HCT116 (cell line): Measurements from ENCODE around the gene HUWE1. TPM values are rescaled to one million over a fixed set of nuclear protein-coding genes. Genes with fewer than 3 reads are reported as not detected.
A peak's percentile ranks its signal among the peaks of the same experiment; 100 is the strongest.

Experiments used
- ATAC-seq: fragments of 200-7000 bp; cut with Tn5 transposase; 2 replicates; pipeline ENCODE4 v1.9.1; 2020; ENCODE audit warnings: mild to moderate bottlenecking, moderate library complexity
- BruUV-seq: library from RNA; stranded (reverse); fragments of 400-500 nt; replicated peaks from 2 replicates; lab custom pipeline; 2021; lab: Mats Ljungman, UMichigan
- CTCF ChIA-PET: fragments of 300-600 bp; sonication (Branson Sonifier 250); formaldehyde crosslinking; loops from one replicate; lab custom pipeline; 2021; ENCODE audit warnings: antibody characterized with exemption; lab: Charles Lee
- POLR2A ChIA-PET: fragments of 300-600, 350-600 bp; sonication (Branson Sonifier 250); formaldehyde crosslinking; loops from one replicate; lab custom pipeline; 2021; ENCODE audit warnings: antibody characterized with exemption; lab: Charles Lee
- RAD21 ChIA-PET, 2 experiments: fragments of 300-600 bp; sonication (Branson Sonifier 250); formaldehyde crosslinking; loops; one replicate each; lab custom pipeline; 2023; ENCODE audit warnings: low total read pairs in 2 of 2; ENCODE audit not compliant: uncharacterized antibody in 2 of 2, unreplicated experiment in 2 of 2, low non-redundant PET in 1 of 2; lab: Charles Lee
- DNase-seq: peaks from one replicate; pipeline ENCODE4 v3.0.0-alpha.2; 2010; ENCODE audit warnings: low read depth, low spot score
- H2AFZ ChIP-seq: fragments of 200-600 bp; shearing (Covaris generic), sonication (generic); 2 replicates; pipeline ENCODE4 v1.6.1; 2017; ENCODE audit warnings: low read depth, mixed run types, mixed read lengths, antibody characterized with exemption, low read length; ENCODE audit not compliant: poor library complexity, severe bottlenecking
- H3K27ac ChIP-seq: 2 replicates; pipeline ENCODE4 v1.5.1; 2012; ENCODE audit warnings: low read depth, low read length
- H3K27me3 ChIP-seq: fragments of 200-600 bp; sonication (generic); 2 replicates; pipeline ENCODE4 v1.6.1; 2016; ENCODE audit warnings: mixed run types, low read length, mixed read lengths; ENCODE audit not compliant: insufficient read depth
- H3K36me3 ChIP-seq, 2 experiments: fragments of 200-500 bp in 1 of 2; fragments of 200-600 bp in 1 of 2; sonication (Bioruptor generic) in 1 of 2; sonication (generic) in 1 of 2; 2 replicates each; pipeline versions ENCODE4 v1.5.1 to v1.6.1; 2014 to 2016; ENCODE audit warnings: low read length in 2 of 2, inconsistent platforms in 1 of 2, mixed read lengths in 1 of 2, mixed run types in 1 of 2; ENCODE audit not compliant: insufficient read depth in 2 of 2, control insufficient read depth in 1 of 2
- H3K4me1 ChIP-seq, 2 experiments: fragments of 200-600 bp in 1 of 2; sonication (generic) in 1 of 2; 2 replicates each; pipeline versions ENCODE4 v1.5.1 to v1.6.1; 2012 to 2017; ENCODE audit warnings: low read length in 2 of 2, inconsistent platforms in 1 of 2, mild to moderate bottlenecking in 1 of 2, mixed read lengths in 1 of 2, mixed run types in 1 of 2, moderate library complexity in 1 of 2; ENCODE audit not compliant: insufficient read depth in 2 of 2, control insufficient read depth in 1 of 2
- H3K4me2 ChIP-seq: fragments of 200-600 bp; sonication (generic); 2 replicates; pipeline ENCODE4 v1.6.1; 2017; ENCODE audit warnings: mixed run types, low read length, mixed read lengths
- H3K4me3 ChIP-seq, 2 experiments: fragments of 200-600 bp in 1 of 2; sonication (generic) in 1 of 2; replicated peaks in 1 of 2; 2 replicates each; pipeline ENCODE4 v1.5.1; 2011 to 2016; ENCODE audit warnings: low read length in 2 of 2, control low read depth in 1 of 2, low read depth in 1 of 2, mild to moderate bottlenecking in 1 of 2, mixed read lengths in 1 of 2, mixed run types in 1 of 2
- H3K79me2 ChIP-seq: fragments of 200-600 bp; sonication (generic); 2 replicates; pipeline ENCODE4 v1.6.1; 2017; ENCODE audit warnings: mild to moderate bottlenecking, mixed run types, low read length, moderate library complexity, mixed read lengths; ENCODE audit not compliant: insufficient read depth
- H3K9ac ChIP-seq: fragments of 200-600 bp; sonication (generic); 2 replicates; pipeline ENCODE4 v1.6.1; 2016; ENCODE audit warnings: low read length, mixed read lengths
- H3K9me2 ChIP-seq: fragments of 200-600 bp; sonication (generic), shearing (Covaris generic); 2 replicates; pipeline ENCODE4 v1.6.1; 2017; ENCODE audit warnings: mixed run types, mild to moderate bottlenecking, moderate library complexity; ENCODE audit not compliant: insufficient read depth
- H3K9me3 ChIP-seq, 2 experiments: fragments of 200-500 bp in 1 of 2; fragments of 200-600 bp in 1 of 2; sonication (Bioruptor generic) in 1 of 2; sonication (generic) in 1 of 2; 2 replicates each; pipeline ENCODE4 v1.6.1; 2014 to 2017; ENCODE audit warnings: low read length in 2 of 2, mixed read lengths in 2 of 2, inconsistent platforms in 1 of 2, low read depth in 1 of 2, mild to moderate bottlenecking in 1 of 2, mixed run types in 1 of 2, moderate library complexity in 1 of 2; ENCODE audit not compliant: control insufficient read depth in 1 of 2, insufficient read depth in 1 of 2
- H4K20me1 ChIP-seq: fragments of 200-600 bp; sonication (generic), shearing (Covaris generic); 2 replicates; pipeline ENCODE4 v1.6.1; 2017; ENCODE audit warnings: mixed run types, mild to moderate bottlenecking, moderate library complexity; ENCODE audit not compliant: insufficient read depth
- ATF3 ChIP-seq: IDR thresholded peaks from 2 replicates; pipeline ENCODE4 v1.6.1; 2012
- CBX3 ChIP-seq: IDR thresholded peaks from 2 replicates; pipeline ENCODE4 v1.6.1; 2012; ENCODE audit warnings: low read depth
- EGR1 ChIP-seq: IDR thresholded peaks from 2 replicates; pipeline ENCODE4 v1.6.1; 2012; ENCODE audit warnings: low read depth
- ELF1 ChIP-seq: IDR thresholded peaks from 2 replicates; pipeline ENCODE4 v1.6.1; 2012; ENCODE audit warnings: low read depth, borderline replicate concordance
- EZH2 ChIP-seq: fragments of 200-600 bp; sonication (generic); IDR thresholded peaks from 2 replicates; pipeline ENCODE4 v1.6.1; 2017; ENCODE audit warnings: antibody characterized with exemption, mixed run types
- EZH2phosphoT487 ChIP-seq: fragments of 200-600 bp; IDR thresholded peaks from 2 replicates; pipeline ENCODE4 v1.6.1; 2018; ENCODE audit warnings: antibody characterized with exemption, borderline replicate concordance
- FOSL1 ChIP-seq: IDR thresholded peaks from 2 replicates; pipeline ENCODE4 v1.6.1; 2012; ENCODE audit warnings: low read depth
- JUND ChIP-seq: IDR thresholded peaks from 2 replicates; pipeline ENCODE4 v1.6.1; 2012
- POLR2AphosphoS5 ChIP-seq: IDR thresholded peaks from 2 replicates; pipeline ENCODE4 v1.6.1; 2011; ENCODE audit warnings: mild to moderate bottlenecking, low read depth, low read length, moderate library complexity
- REST ChIP-seq: IDR thresholded peaks from 2 replicates; pipeline ENCODE4 v1.6.1; 2012; ENCODE audit warnings: low read depth
- SP1 ChIP-seq: IDR thresholded peaks from 2 replicates; pipeline ENCODE4 v1.6.1; 2012; ENCODE audit warnings: low read depth
- SRF ChIP-seq: IDR thresholded peaks from 2 replicates; pipeline ENCODE4 v1.6.1; 2012; ENCODE audit warnings: low read depth
- TCF7L2 ChIP-seq: IDR thresholded peaks from 2 replicates; pipeline ENCODE4 v1.7.0; 2011; ENCODE audit warnings: borderline replicate concordance, inconsistent platforms; ENCODE audit not compliant: insufficient read depth, insufficient read length; ENCODE audit errors: extremely low read depth
- ZBTB33 ChIP-seq: IDR thresholded peaks from 2 replicates; pipeline ENCODE4 v1.6.1; 2011; ENCODE audit warnings: mild to moderate bottlenecking, low read length, moderate library complexity; ENCODE audit not compliant: insufficient replicate concordance; ENCODE audit errors: extremely low read depth
- ZNF274 ChIP-seq: fragments of 200-500 bp; sonication (Bioruptor generic); IDR thresholded peaks from 2 replicates; pipeline ENCODE4 v1.6.1; 2014; ENCODE audit warnings: mild to moderate bottlenecking, low read depth, low read length, inconsistent platforms
- intact Hi-C: fragments of 100-400 bp; cut with micrococcal nuclease; formaldehyde crosslinking; loops from 2 replicates; pipeline ENCODE4 v1.10.0; 2022
- total RNA-seq: library from RNA; stranded (reverse); gene quantifications from one replicate; pipeline ENCODE4 v1.2.1, GENCODE V29; 2021; ENCODE audit not compliant: unreplicated experiment

The HUWE1 gene
- total RNA-seq, 1 experiment from 2014 or later: 197 TPM

GRCh38 chrX:53556868-53557267 is 129.7 kb downstream of the HUWE1 start:
- H3K4me3 ChIP-seq: no peak overlapping the region
- intact Hi-C loops: no loop called here
- POLR2A ChIA-PET: no interaction called here
- no peaks in the 10 kb centered on the region for H3K79me2 ChIP-seq
- BruUV-seq: no TSS peak
- no peaks in the 10 kb centered on the region for H3K9me2 ChIP-seq
- no peak for TF ChIP-seq EZH2phosphoT487
- no peak for TF ChIP-seq EZH2
- TF ChIP-seq FOSL1: no peak
- no peak for TF ChIP-seq SRF
- no peak for TF ChIP-seq ZNF274
- no peak for TF ChIP-seq ELF1
- no peak for TF ChIP-seq CBX3
- H3K4me2 ChIP-seq: no peak overlapping the region
- CTCF ChIA-PET: no interaction called here
- no peaks in the 10 kb centered on the region for H3K4me1 ChIP-seq
- H3K9ac ChIP-seq: no peak overlapping the region
- ATAC-seq (no peak), DNase-seq (no peak)
- no peak overlapping the region for H2AFZ ChIP-seq
- H4K20me1 ChIP-seq: 0 out of 2 replicates have a peak, but pooled peaks cover 3% of the 10 kb centered on the region
- no peaks in the 10 kb centered on the region for H3K27me3 ChIP-seq
- no peak overlapping the region for H3K27ac ChIP-seq
- RAD21 ChIA-PET: no interaction called here
- H3K9me3 ChIP-seq: no peaks in the 10 kb centered on the region
- peaks cover 18 to 24% of the 10 kb centered on the region in 2 experiments; a peak in 3 of 4 replicates for H3K36me3 ChIP-seq

GRCh38 chrX:53550756-53551463 is 135.6 kb downstream of the HUWE1 start:
- ChIA-PET POLR2A (no interaction called here), RAD21 (no interaction called here), CTCF (no interaction called here)
- Histone ChIP-seq H3K4me1 (no peaks in the 10 kb centered on the region), H3K4me2 (no peak overlapping the region), H3K4me3 (no peak overlapping the region), H3K9me3 (no peaks in the 10 kb centered on the region), H4K20me1 (no peaks in the 10 kb centered on the region), H3K9me2 (no peaks in the 10 kb centered on the region), H2AFZ (no peak overlapping the region), H3K27me3 (no peaks in the 10 kb centered on the region), H3K36me3 (peaks cover 31 to 36% of the 10 kb centered on the region in 2 experiments; a peak in 3 of 4 replicates), H3K27ac (no peak overlapping the region), H3K79me2 (no peaks in the 10 kb centered on the region), H3K9ac (no peak overlapping the region)
- TSS peak; percentile 11 for BruUV-seq
- DNase-seq (no peak), ATAC-seq (no peak)
- intact Hi-C loops: no loop called here
- TF ChIP-seq TCF7L2: no peak
- no peak for TF ChIP-seq JUND
- no peak for TF ChIP-seq ZBTB33
- TF ChIP-seq EZH2: no peak
- TF ChIP-seq CBX3: no peak
- TF ChIP-seq EGR1: no peak
- TF ChIP-seq REST: no peak
- no peak for TF ChIP-seq EZH2phosphoT487
- no peak for TF ChIP-seq ATF3
- no peak for TF ChIP-seq POLR2AphosphoS5
- no peak for TF ChIP-seq SP1
